ENCODE measurements around the gene TRAF6.

GRCh38 chr11:36455658-36456111, 54.4 kb downstream of the TRAF6 start:
- TF ChIP-seq CTCF (IDR thresholded peaks at IDR 0.05; ENCODE audit: poor library complexity) (no peak), EZH2phosphoT487 (IDR thresholded peaks at IDR 0.05; ENCODE audit: low read depth, severe bottlenecking, unreplicated experiment) (no peak), EZH2 (IDR thresholded peaks at IDR 0.05; ENCODE audit: borderline replicate concordance) (no peak)

Measured in hepatocyte (in vitro differentiated cells).